PC-3 (cell line): ENCODE results near the gene ABCC3. TPM values are rescaled to one million over a fixed set of nuclear protein-coding genes. Genes with fewer than 3 reads are reported as not detected.

Experiments
- ATAC-seq: fragments of 200-7000 bp; cut with Tn5 transposase; 2 replicates; pipeline ENCODE4 v1.9.1; 2020; ENCODE audit warnings: mild to moderate bottlenecking, moderate library complexity
- BruUV-seq: library from RNA; stranded (reverse); fragments of 400-500 nt; replicated peaks from 2 replicates; lab custom pipeline; 2021; lab: Mats Ljungman, UMichigan
- CTCF ChIA-PET: fragments of 300-600 bp; sonication (Branson Sonifier 250); formaldehyde crosslinking; loops from one replicate; lab custom pipeline; 2022; ENCODE audit warnings: antibody characterized with exemption; lab: Charles Lee
- POLR2A ChIA-PET: fragments of 300-600 bp; sonication (Branson Sonifier 250); formaldehyde crosslinking; loops from one replicate; lab custom pipeline; 2022; ENCODE audit warnings: antibody characterized with exemption; ENCODE audit not compliant: unreplicated experiment; lab: Charles Lee
- DNase-seq: peaks from one replicate; pipeline ENCODE4 v3.0.0-alpha.2; 2015
- H2AFZ ChIP-seq: fragments of 300-600 bp; sonication (generic); 2 replicates; pipeline ENCODE4 v1.6.0; 2016; ENCODE audit warnings: antibody characterized with exemption, low read length
- H3F3A ChIP-seq: fragments of 300-600 bp; sonication (generic); one replicate; pipeline ENCODE4 v1.6.0; 2017; ENCODE audit warnings: antibody characterized with exemption, low read length, control low read depth, mild to moderate bottlenecking; ENCODE audit not compliant: unreplicated experiment
- H3K27ac ChIP-seq: fragments of 300-600 bp; sonication (generic); 2 replicates; pipeline ENCODE4 v1.5.1; 2016; ENCODE audit warnings: mild to moderate bottlenecking, low read length
- H3K27me3 ChIP-seq: fragments of 300-600 bp; sonication (generic); 2 replicates; pipeline ENCODE4 v1.6.1; 2016; ENCODE audit warnings: low read length, mixed read lengths
- H3K36me3 ChIP-seq: fragments of 300-600 bp; sonication (generic); 2 replicates; pipeline ENCODE4 v1.6.1; 2016; ENCODE audit warnings: low read depth, mixed run types, low read length, mixed read lengths
- H3K4me1 ChIP-seq: fragments of 300-600 bp; sonication (generic); 2 replicates; pipeline ENCODE4 v1.5.1; 2016; ENCODE audit warnings: low read length; ENCODE audit not compliant: insufficient read depth
- H3K4me2 ChIP-seq: fragments of 300-600 bp; sonication (generic); 2 replicates; pipeline ENCODE4 v1.6.0; 2016; ENCODE audit warnings: low read length
- H3K4me3 ChIP-seq: fragments of 300-600 bp; sonication (generic); 2 replicates; pipeline ENCODE4 v1.5.1; 2016; ENCODE audit warnings: mild to moderate bottlenecking, low read length, mixed read lengths
- H3K79me2 ChIP-seq: fragments of 300-600 bp; sonication (generic); 2 replicates; pipeline ENCODE4 v1.6.1; 2017; ENCODE audit warnings: low read length, mixed read lengths
- H3K9ac ChIP-seq: fragments of 300-600 bp; sonication (generic); 2 replicates; pipeline ENCODE4 v1.6.0; 2016; ENCODE audit warnings: mild to moderate bottlenecking, low read length
- H3K9me2 ChIP-seq: fragments of 300-600 bp; sonication (generic); replicated peaks from 2 replicates; pipeline ENCODE4 v1.6.1; 2016; ENCODE audit warnings: mixed run types, low read length, mixed read lengths
- H3K9me3 ChIP-seq: fragments of 300-600 bp; sonication (generic); 2 replicates; pipeline ENCODE4 v1.6.1; 2016; ENCODE audit warnings: low read length, mixed read lengths
- H4K20me1 ChIP-seq: fragments of 300-600 bp; sonication (generic); 2 replicates; pipeline ENCODE4 v1.6.1; 2016; ENCODE audit warnings: low read length, mixed read lengths
- CTCF ChIP-seq: fragments of 300-600 bp; sonication (generic); conservative IDR thresholded peaks from 2 replicates; pipeline ENCODE4 v1.5.1; 2017; ENCODE audit warnings: antibody characterized with exemption, low read depth, mild to moderate bottlenecking, low read length
- EZH2 ChIP-seq: fragments of 300-600 bp; sonication (generic); IDR thresholded peaks from one replicate; pipeline ENCODE4 v1.6.1; 2017; ENCODE audit warnings: antibody characterized with exemption, mild to moderate bottlenecking, low read length; ENCODE audit not compliant: unreplicated experiment
- EZH2phosphoT487 ChIP-seq: fragments of 300-600 bp; sonication (generic); IDR thresholded peaks from 2 replicates; pipeline ENCODE4 v1.6.1; 2018; ENCODE audit warnings: mild to moderate bottlenecking, antibody characterized with exemption, low read length, borderline replicate concordance
- intact Hi-C: fragments of 100-400 bp; cut with micrococcal nuclease; formaldehyde crosslinking; loops from 2 replicates; pipeline ENCODE4 v1.9.0; 2023
- total RNA-seq: library from RNA; depleted of rRNA; stranded (reverse); fragments of >200 nt; gene quantifications from 2 replicates; pipeline ENCODE4 v1.2.3, GENCODE V29; 2014

Gene ABCC3
- total RNA-seq, 1 experiment from 2014 or later: 50.2 TPM

GRCh38 chr17:50594892-50595291 lies 39.8 kb upstream of the ABCC3 start:
- DNase-seq (no peak), ATAC-seq (no peak)
- Histone ChIP-seq H3F3A (no peaks in the 10 kb centered on the region), H3K9ac (no peak overlapping the region), H3K79me2 (no peaks in the 10 kb centered on the region), H3K4me1 (no peaks in the 10 kb centered on the region), H3K9me2 (no peaks in the 10 kb centered on the region), H3K36me3 (no peaks in the 10 kb centered on the region), H3K4me3 (no peak overlapping the region), H3K27ac (no peak overlapping the region), H3K4me2 (no peak overlapping the region), H4K20me1 (no peaks in the 10 kb centered on the region), H2AFZ (no peak overlapping the region), H3K27me3 (no peaks in the 10 kb centered on the region), H3K9me3 (no peaks in the 10 kb centered on the region)
- intact Hi-C loops: no loop called here
- TF ChIP-seq EZH2: no peak
- TF ChIP-seq EZH2phosphoT487: no peak
- TF ChIP-seq CTCF: no peak
- no TSS peak for BruUV-seq
- POLR2A ChIA-PET: no interaction called here
- CTCF ChIA-PET: no interaction called here

GRCh38 chr17:50596191-50597037 lies 38.3 kb upstream of the ABCC3 start:
- intact Hi-C loops: no loop called here
- Histone ChIP-seq H3K79me2 (no peaks in the 10 kb centered on the region), H3K9ac (no peak overlapping the region), H3K27ac (no peak overlapping the region), H3K4me3 (no peak overlapping the region), H3F3A (no peaks in the 10 kb centered on the region), H3K27me3 (no peaks in the 10 kb centered on the region), H3K4me2 (no peak overlapping the region), H3K36me3 (no peaks in the 10 kb centered on the region), H3K9me3 (no peaks in the 10 kb centered on the region), H3K9me2 (no peaks in the 10 kb centered on the region), H3K4me1 (no peaks in the 10 kb centered on the region), H2AFZ (no peak overlapping the region), H4K20me1 (no peaks in the 10 kb centered on the region)
- no TSS peak for BruUV-seq
- TF ChIP-seq CTCF (no peak), EZH2phosphoT487 (no peak), EZH2 (no peak)
- DNase-seq (no peak), ATAC-seq (no peak)
- POLR2A ChIA-PET: no interaction called here
- CTCF ChIA-PET: interaction anchor here (0.6 kb wide), 1 partner anchor 35 kb away, joined by 3 read pairs; no protein-coding TSS in a partner anchor

- CTCF ChIA-PET: no interaction called here
- no peaks in the 10 kb centered on the region for H3K27me3 ChIP-seq
Observed at GRCh38 chr17:50598487-50598886, 36.2 kb upstream of the ABCC3 start.

More at GRCh38 chr17:50598487-50598886, 36.2 kb upstream of the ABCC3 start:
- Histone ChIP-seq H3K36me3 (no peaks in the 10 kb centered on the region), H3K9me2 (no peaks in the 10 kb centered on the region), H3F3A (no peaks in the 10 kb centered on the region), H3K27ac (no peak overlapping the region), H2AFZ (no peak overlapping the region), H3K79me2 (no peaks in the 10 kb centered on the region), H4K20me1 (no peaks in the 10 kb centered on the region), H3K4me2 (no peak overlapping the region), H3K4me3 (no peak overlapping the region), H3K4me1 (no peaks in the 10 kb centered on the region), H3K9me3 (no peaks in the 10 kb centered on the region), H3K9ac (no peak overlapping the region)
- no peak for DNase-seq
- no TSS peak for BruUV-seq
- no peak for ATAC-seq
- intact Hi-C loops: no loop called here
- POLR2A ChIA-PET: no interaction called here
- TF ChIP-seq CTCF (no peak), EZH2 (no peak), EZH2phosphoT487 (no peak)
